ENCODE measurements around the gene DCUN1D4. TPM values are rescaled to one million over a fixed set of nuclear protein-coding genes. Genes with fewer than 3 reads are reported as not detected.

The DCUN1D4 gene
- polyA plus RNA-seq, 1 of the 3 experiments (the other 2 are of a cell fraction) = 42.9 TPM

- no peaks in the 10 kb centered on the region for H3K9me3 ChIP-seq
- no peak for DNase-seq
- H3K36me3 ChIP-seq (replicated peaks in 1 of 2; ENCODE audit: control insufficient read depth in 1 of 2, insufficient read depth in 2 of 2, low read length in 1 of 2) = peaks cover 42 to 50% of the 10 kb centered on the region in 2 experiments
- H3K9me2 ChIP-seq = no peaks in the 10 kb centered on the region
- H3K9ac ChIP-seq = no peak overlapping the region
- H3F3A ChIP-seq (replicated peaks; ENCODE audit: insufficient read depth) = no peaks in the 10 kb centered on the region
- no peak overlapping the region for H2AFZ ChIP-seq (ENCODE audit: low read depth)
- ChIA-PET POLR2A (no interaction called here), CTCF (interaction anchor here (1.2 to 2.3 kb wide), 3 partner anchors 16 to 34 kb away, joined by 4 to 12 read pairs (median 4); no protein-coding TSS in a partner anchor)
- peaks cover 47% of the 10 kb centered on the region for H4K20me1 ChIP-seq (ENCODE audit: insufficient read depth)
- H3K4me2 ChIP-seq = no peak overlapping the region
- TF ChIP-seq POLR2AphosphoS5 (IDR thresholded peaks at IDR 0.05; ENCODE audit: low read depth, low read length) (no peak), ZBTB33 (IDR thresholded peaks at IDR 0.05; ENCODE audit: borderline replicate concordance, low read depth) (no peak), GATA2 (CRISPR knock-in tag; IDR thresholded peaks at IDR 0.05) (no peak), EZH2phosphoT487 (IDR thresholded peaks at IDR 0.05; ENCODE audit: borderline replicate concordance, low read depth) (no peak), NRF1 (IDR thresholded peaks at IDR 0.05; ENCODE audit: low read depth, low read length) (no peak), CTCF (IDR thresholded peaks at IDR 0.05) (no peak), TAF1 (IDR thresholded peaks at IDR 0.05; ENCODE audit: borderline replicate concordance, low read depth, low read length) (no peak)
- H3K4me3 ChIP-seq (ENCODE audit: low read depth in 2 of 2, low read length in 1 of 2) = no peak overlapping the region
- H3K4me1 ChIP-seq (ENCODE audit: control insufficient read depth in 1 of 2, insufficient read depth in 2 of 2, low read depth in 1 of 2, low read length in 1 of 2) = no peaks in the 10 kb centered on the region; a peak in 1 of 4 replicates
- H3K79me2 ChIP-seq (ENCODE audit: insufficient read depth) = peaks cover 59% of the 10 kb centered on the region
- 92% methylated on average over 1 of the region's 1 CpG for WGBS (ENCODE audit: low lambda C conversion rate)
- H3K27ac ChIP-seq (ENCODE audit: low read depth in 2 of 2, low read length in 1 of 2) = no peak overlapping the region
- no peaks in the 10 kb centered on the region for H3K27me3 ChIP-seq (ENCODE audit: insufficient read depth)
These were observed 19.2 kb downstream of the DCUN1D4 start for GRCh38 chr4:51862199-51862598.

GRCh38 chr4:51862781-51863180 is 19.8 kb downstream of the DCUN1D4 start:
- H2AFZ ChIP-seq (ENCODE audit: low read depth) = no peak overlapping the region
- H3F3A ChIP-seq (replicated peaks; ENCODE audit: insufficient read depth) = no peaks in the 10 kb centered on the region
- peaks cover 46 to 51% of the 10 kb centered on the region in 2 experiments for H3K36me3 ChIP-seq (replicated peaks in 1 of 2; ENCODE audit: control insufficient read depth in 1 of 2, insufficient read depth in 2 of 2, low read length in 1 of 2)
- ChIA-PET CTCF (interaction anchor here (1.2 to 2.3 kb wide), 3 partner anchors 16 to 33 kb away, joined by 4 to 12 read pairs (median 4); no protein-coding TSS in a partner anchor), POLR2A (no interaction called here)
- no peaks in the 10 kb centered on the region; a peak in 1 of 4 replicates for H3K4me1 ChIP-seq (ENCODE audit: control insufficient read depth in 1 of 2, insufficient read depth in 2 of 2, low read depth in 1 of 2, low read length in 1 of 2)
- H3K9me2 ChIP-seq = no peaks in the 10 kb centered on the region
- peaks cover 42% of the 10 kb centered on the region for H4K20me1 ChIP-seq (ENCODE audit: insufficient read depth)
- H3K9ac ChIP-seq = no peak overlapping the region
- H3K4me2 ChIP-seq = no peak overlapping the region
- H3K9me3 ChIP-seq = no peaks in the 10 kb centered on the region
- H3K4me3 ChIP-seq (ENCODE audit: low read depth in 2 of 2, low read length in 1 of 2) = no peak overlapping the region
- DNase-seq = no peak
- 96% methylated on average over 1 of the region's 1 CpG for WGBS (ENCODE audit: low lambda C conversion rate)
- no peak overlapping the region for H3K27ac ChIP-seq (ENCODE audit: low read depth in 2 of 2, low read length in 1 of 2)
- peaks cover 53% of the 10 kb centered on the region for H3K79me2 ChIP-seq (ENCODE audit: insufficient read depth)
- no peaks in the 10 kb centered on the region for H3K27me3 ChIP-seq (ENCODE audit: insufficient read depth)
- no peak for TF ChIP-seq MAX (IDR thresholded peaks at IDR 0.05; ENCODE audit: low read depth)
- no peak for TF ChIP-seq JUND (IDR thresholded peaks at IDR 0.05)
- no peak for TF ChIP-seq TCF12 (IDR thresholded peaks at IDR 0.05)
- no peak for TF ChIP-seq GATA2 (CRISPR knock-in tag; IDR thresholded peaks at IDR 0.05)
- no peak for TF ChIP-seq RXRA (IDR thresholded peaks at IDR 0.05; ENCODE audit: borderline replicate concordance, low read depth)
- TF ChIP-seq CHD2 (IDR thresholded peaks at IDR 0.05; ENCODE audit: low read length, partially characterized antibody) = no peak
- no peak for TF ChIP-seq RFX5 (IDR thresholded peaks at IDR 0.05; ENCODE audit: low read length)
- TF ChIP-seq EP300 (IDR thresholded peaks at IDR 0.05; ENCODE audit: borderline replicate concordance in 1 of 2, low read depth in 1 of 2, low read length in 1 of 2) = no peak
- TF ChIP-seq SMC3 (IDR thresholded peaks at IDR 0.05; ENCODE audit: low read depth, low read length) = no peak
- no peak for TF ChIP-seq GABPA (IDR thresholded peaks at IDR 0.05; ENCODE audit: low read depth)
- TF ChIP-seq USF2 (IDR thresholded peaks at IDR 0.05; ENCODE audit: borderline replicate concordance, low read depth, low read length) = no peak
- no peak for TF ChIP-seq RAD21 (IDR thresholded peaks at IDR 0.05; ENCODE audit: low read length)
- no peak for TF ChIP-seq PBX3 (IDR thresholded peaks at IDR 0.05)
- TF ChIP-seq SIN3A (IDR thresholded peaks at IDR 0.05; ENCODE audit: borderline replicate concordance, low read depth, low read length) = no peak
- TF ChIP-seq TEAD4 (IDR thresholded peaks at IDR 0.05; ENCODE audit: borderline replicate concordance, insufficient read depth) = no peak
